Endothelial cell of umbilical vein (primary cell): ENCODE measurements around the gene SPRN. TPM values are rescaled to one million over a fixed set of nuclear protein-coding genes. Genes with fewer than 3 reads are reported as not detected.

Experiments
- BruUV-seq: library from RNA; stranded (reverse); fragments of 400-500 nt; replicated peaks from 2 replicates; lab custom pipeline; 2021; lab: Mats Ljungman, UMichigan
- CTCF ChIA-PET: fragments of 300-600, 350-600 bp; sonication (Branson Sonifier 250); formaldehyde crosslinking; loops from one replicate; lab custom pipeline; 2021; ENCODE audit warnings: antibody characterized with exemption, inconsistent platforms; lab: Charles Lee
- POLR2A ChIA-PET: fragments of 300-600, 350-600 bp; sonication (Branson Sonifier 250); formaldehyde crosslinking; loops from one replicate; lab custom pipeline; 2021; ENCODE audit warnings: antibody characterized with exemption, inconsistent platforms; lab: Charles Lee
- DNase-seq: peaks from one replicate; pipeline ENCODE4 v3.0.0-alpha.2; 2011; ENCODE audit warnings: low read depth, low spot score
- FAIRE-seq: peaks from 2 replicates; lab custom pipeline; 2011; peaks lifted over from hg19 to GRCh38; lab: Jason Lieb, UNC
- H2AFZ ChIP-seq: 2 replicates; pipeline ENCODE4 v1.6.0; 2012; ENCODE audit warnings: low read depth, low read length, control low read depth, inconsistent platforms
- H3K27ac ChIP-seq: 2 replicates; pipeline ENCODE4 v1.5.1; 2011; ENCODE audit warnings: low read depth, mild to moderate bottlenecking, control low read depth, low read length, moderate library complexity; ENCODE audit not compliant: insufficient read depth
- H3K27me3 ChIP-seq, 2 experiments: 2 replicates each; pipeline versions ENCODE4 v1.6.0 to v1.6.1; 2011; ENCODE audit warnings: low read length in 2 of 2, mixed read lengths in 1 of 2; ENCODE audit not compliant: control insufficient read depth in 2 of 2, insufficient read depth in 2 of 2
- H3K36me3 ChIP-seq, 2 experiments: 2 replicates in 1 of 2; 3 replicates in 1 of 2; pipeline ENCODE4 v1.5.1; 2011; ENCODE audit warnings: low read length in 2 of 2, mild to moderate bottlenecking in 1 of 2, moderate library complexity in 1 of 2; ENCODE audit not compliant: control insufficient read depth in 2 of 2, insufficient read depth in 2 of 2; ENCODE audit errors: extremely low read depth in 1 of 2
- H3K4me1 ChIP-seq: 3 replicates; pipeline ENCODE4 v1.5.1; 2011; ENCODE audit warnings: mild to moderate bottlenecking, low read length; ENCODE audit not compliant: control insufficient read depth, insufficient read depth; ENCODE audit errors: extremely low read depth
- H3K4me2 ChIP-seq: 2 replicates; pipeline ENCODE4 v1.6.1; 2011; ENCODE audit warnings: low read length, control low read depth, mixed read lengths; ENCODE audit not compliant: insufficient read depth
- H3K4me3 ChIP-seq, 3 experiments: fragments of 200-600 bp in 1 of 3; sonication (generic), shearing (Covaris generic) in 1 of 3; replicated peaks in 1 of 3; 2 replicates each; pipeline ENCODE4 v1.5.1; 2011 to 2016; ENCODE audit warnings: control low read depth in 3 of 3, low read length in 3 of 3, mild to moderate bottlenecking in 2 of 3, inconsistent platforms in 1 of 3, low read depth in 1 of 3, moderate library complexity in 1 of 3; ENCODE audit not compliant: insufficient read depth in 1 of 3
- H3K79me2 ChIP-seq: 2 replicates; pipeline ENCODE4 v1.6.0; 2012; ENCODE audit warnings: low read length, inconsistent platforms; ENCODE audit not compliant: control insufficient read depth, insufficient read depth
- H3K9ac ChIP-seq: replicated peaks from 2 replicates; pipeline ENCODE3; 2011; ENCODE audit warnings: low read length, control low read depth; ENCODE audit not compliant: insufficient read depth; ENCODE audit errors: extremely low read depth
- H3K9me1 ChIP-seq: replicated peaks from 3 replicates; pipeline ENCODE4 v1.6.0; 2011; ENCODE audit warnings: mild to moderate bottlenecking, low read length; ENCODE audit not compliant: control insufficient read depth, insufficient read depth; ENCODE audit errors: extremely low read depth
- H3K9me3 ChIP-seq: replicated peaks from 2 replicates; pipeline ENCODE4 v1.5.1; 2012; ENCODE audit warnings: low read length, inconsistent platforms; ENCODE audit not compliant: control insufficient read depth, insufficient read depth
- H4K20me1 ChIP-seq: replicated peaks from 2 replicates; pipeline ENCODE3; 2011; ENCODE audit warnings: mild to moderate bottlenecking, low read length; ENCODE audit not compliant: control insufficient read depth, insufficient read depth; ENCODE audit errors: extremely low read depth
- CTCF ChIP-seq, 2 donors: IDR thresholded peaks; 1 replicate in 1 of 2; 2 replicates in 1 of 2; pipeline ENCODE4 v1.5.1; 2011; ENCODE audit warnings: low read length in 2 of 2, mild to moderate bottlenecking in 2 of 2, moderate library complexity in 2 of 2, control low read depth in 1 of 2, inconsistent platforms in 1 of 2, low read depth in 1 of 2; ENCODE audit not compliant: insufficient read depth in 1 of 2; ENCODE audit errors: extremely low read depth in 1 of 2
- EZH2 ChIP-seq: IDR thresholded peaks from 2 replicates; pipeline ENCODE4 v1.6.1; 2012; ENCODE audit warnings: borderline replicate concordance, low read depth, mild to moderate bottlenecking, moderate library complexity, low read length, inconsistent platforms; ENCODE audit not compliant: severe bottlenecking
- FOS ChIP-seq: IDR thresholded peaks from 2 replicates; pipeline ENCODE4 v1.6.1; 2011; ENCODE audit warnings: mild to moderate bottlenecking, low read length, moderate library complexity, borderline replicate concordance; ENCODE audit not compliant: insufficient read depth
- GATA2 ChIP-seq: IDR thresholded peaks from 2 replicates; pipeline ENCODE4 v1.7.0; 2011; ENCODE audit warnings: low read depth, mild to moderate bottlenecking, moderate library complexity, mixed read lengths, low read length; ENCODE audit not compliant: insufficient read length, insufficient read depth
- JUN ChIP-seq: IDR thresholded peaks from 2 replicates; pipeline ENCODE4 v1.6.1; 2011; ENCODE audit warnings: borderline replicate concordance, low read depth; ENCODE audit not compliant: insufficient read length, insufficient read depth
- MAX ChIP-seq: IDR thresholded peaks from 2 replicates; pipeline ENCODE4 v1.6.1; 2011; ENCODE audit not compliant: insufficient read depth, insufficient read length
- MYC ChIP-seq: IDR thresholded peaks from one replicate; pipeline ENCODE4 v1.6.1; 2011; ENCODE audit warnings: mild to moderate bottlenecking, low read depth, low read length
- POLR2A ChIP-seq: IDR thresholded peaks from 2 replicates; pipeline ENCODE4 v1.6.1; 2012; ENCODE audit warnings: low read depth, mild to moderate bottlenecking, control low read depth, low read length
- POLR2AphosphoS5 ChIP-seq: IDR thresholded peaks from 2 replicates; pipeline ENCODE4 v1.6.1; 2012; ENCODE audit warnings: low read depth, mild to moderate bottlenecking, control low read depth, low read length, moderate library complexity; ENCODE audit not compliant: insufficient read depth
- dilution Hi-C: fragments of 300-500 bp; cut with MboI; formaldehyde crosslinking; loops from one replicate; pipeline ENCODE4 v1.15.0; 2019; ENCODE audit warnings: low sequenced_read_pairs; ENCODE audit not compliant: extremely low pct_ligation_motif_present
- intact Hi-C: fragments of 100-400 bp; cut with micrococcal nuclease; formaldehyde crosslinking; loops from one replicate; pipeline ENCODE4 v1.10.0; 2022
- polyA plus RNA-seq, 4 experiments: library from polyadenylated mRNA; depleted of rRNA in 3 of 4; stranded (reverse) in 3 of 4; unstranded in 1 of 4; fragments of >200 nt; gene quantifications; 2 replicates each; pipeline versions ENCODE4 v1.2.1 to v1.2.3, GENCODE V29; 2011 to 2012; ENCODE audit warnings: missing spikeins in 1 of 4
- total RNA-seq: library from RNA; stranded (reverse); gene quantifications from 2 replicates; pipeline ENCODE4 v1.2.3, GENCODE V29; 2021

The SPRN gene
- total and polyA plus RNA-seq, 2 donors (not counting 3 experiments of a cell fraction or from before 2014, with no cell fraction given), result 0.13 TPM; not detected in 1

GRCh38 chr10:133448120-133448519 lies 23.7 kb upstream of the SPRN start:
- no peak overlapping the region for H2AFZ ChIP-seq
- no peaks in the 10 kb centered on the region for H3K4me1 ChIP-seq
- no peaks in the 10 kb centered on the region for H3K79me2 ChIP-seq
- no peaks in the 10 kb centered on the region for H3K36me3 ChIP-seq
- H3K9me3 ChIP-seq, result no peaks in the 10 kb centered on the region
- intact Hi-C loops, result no loop called here
- no peaks in the 10 kb centered on the region for H3K9me1 ChIP-seq
- CTCF ChIA-PET, result no interaction called here
- no peak overlapping the region for H3K9ac ChIP-seq
- DNase-seq (no peak), FAIRE-seq (no peak)
- H3K27ac ChIP-seq, result no peak overlapping the region
- no peak for TF ChIP-seq MAX
- TF ChIP-seq MYC, result no peak
- TF ChIP-seq POLR2A, result no peak
- TF ChIP-seq CTCF (IDR thresholded peaks at IDR 0.05; ENCODE audit: extremely low read depth in 1 of 2, insufficient read depth in 1 of 2, low read depth in 1 of 2, low read length in 2 of 2), result no peak
- no peak for TF ChIP-seq JUN
- TF ChIP-seq GATA2, result no peak
- TF ChIP-seq EZH2, result no peak
- TF ChIP-seq FOS, result no peak
- TF ChIP-seq POLR2AphosphoS5, result no peak
- no TSS peak for BruUV-seq
- dilution Hi-C loops, result no loop called here
- POLR2A ChIA-PET, result no interaction called here
- no peaks in the 10 kb centered on the region for H4K20me1 ChIP-seq
- H3K4me3 ChIP-seq, result no peak overlapping the region
- no peak overlapping the region for H3K4me2 ChIP-seq
- no peaks in the 10 kb centered on the region for H3K27me3 ChIP-seq
